Left colon (tissue), 2 donors: ENCODE measurements around the gene PLEKHD1. TPM values are rescaled to one million over a fixed set of nuclear protein-coding genes. Genes with fewer than 3 reads are reported as not detected.

Experiments
- ATAC-seq: fragments of 200-7000 bp; cut with Tn5 transposase; one replicate; pipeline ENCODE4 v1.9.1; 2020; ENCODE audit warnings: mild to moderate bottlenecking, moderate library complexity
- DNase-seq, 2 donors: peaks; one replicate each; pipeline ENCODE4 v3.0.0-alpha.2; 2020
- intact Hi-C, 2 donors: fragments of 100-400 bp; cut with DNase I in 1 of 2; cut with micrococcal nuclease in 1 of 2; formaldehyde crosslinking; loops; one replicate each; pipeline versions ENCODE4 v1.11.2 to v1.14.0; 2022; cut with DNase I, micrococcal nuclease
- total RNA-seq, 2 donors: library from RNA; stranded (reverse); fragmentation: NEBNext Ultra II Directional; extraction: Animal tissue kit (Norgen Biotek cat#: 25700); gene quantifications; one replicate each; pipeline ENCODE4 v1.2.1, GENCODE V29; 2021
- donor health status: DM: no; HTN: no; CAD: no.
- donor health status: DM: yes; HTN: yes; CAD: no.

The PLEKHD1 gene
- total RNA-seq, 2 donors from 2014 or later = 0.14 to 0.18 TPM

DNA sequence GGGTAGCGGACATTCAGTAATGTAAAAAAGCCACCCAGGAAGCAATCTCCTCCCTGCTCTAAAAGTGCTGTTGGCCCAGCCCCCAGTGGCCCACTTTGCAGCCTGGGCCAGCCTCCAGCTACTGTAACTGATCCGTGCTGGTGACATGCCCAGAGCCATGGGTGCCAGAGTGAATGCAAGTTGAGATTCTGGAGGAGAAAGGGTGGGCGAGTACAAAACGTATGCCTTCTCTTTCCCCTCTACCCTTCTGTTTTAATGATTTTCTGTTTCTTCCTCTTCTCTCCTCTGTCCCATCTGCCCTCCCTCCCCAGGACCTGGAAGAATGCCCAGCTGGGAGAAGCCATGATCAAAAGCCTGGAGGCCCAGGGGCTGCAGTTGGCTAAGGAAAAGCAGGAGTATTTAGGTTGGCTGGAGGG lies 16.9 kb downstream of the PLEKHD1 start:
- intact Hi-C loops = no loop called here
- ATAC-seq = no peak
- peak in 1 of 2 donors; percentile 9 for DNase-seq

GRCh38 chr14:69504775-69505174 lies 20.2 kb downstream of the PLEKHD1 start:
- DNase-seq (no peak), ATAC-seq (no peak)
- intact Hi-C loops = no loop called here

GRCh38 chr14:69505338-69506240 lies 21.1 kb downstream of the PLEKHD1 start:
- ATAC-seq = no peak
- no peak for DNase-seq
- intact Hi-C loops = no loop called here

DNA sequence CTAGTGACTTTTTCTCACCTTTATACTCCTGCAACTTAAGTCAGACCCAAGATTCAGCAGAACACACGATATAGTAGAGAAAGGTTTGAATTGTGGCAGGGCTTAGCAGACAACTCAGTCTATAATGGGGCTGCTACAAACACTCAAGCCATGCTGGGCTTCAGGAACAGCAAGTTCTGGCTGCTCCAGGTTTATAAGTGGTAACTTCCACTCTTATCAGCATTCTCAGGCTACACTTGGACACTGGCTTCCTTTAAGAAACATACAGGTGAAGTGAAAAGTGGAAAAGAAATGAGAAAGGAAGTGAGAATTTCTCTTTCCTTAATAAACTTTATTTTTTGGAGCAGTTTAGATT lies 21.7 kb downstream of the PLEKHD1 start:
- no peak for ATAC-seq
- DNase-seq = no peak
- intact Hi-C loops = no loop called here

GRCh38 chr14:69518289-69519101 lies 34.0 kb downstream of the PLEKHD1 start:
- intact Hi-C loops = no loop called here
- no peak for ATAC-seq
- no peak for DNase-seq

DNA sequence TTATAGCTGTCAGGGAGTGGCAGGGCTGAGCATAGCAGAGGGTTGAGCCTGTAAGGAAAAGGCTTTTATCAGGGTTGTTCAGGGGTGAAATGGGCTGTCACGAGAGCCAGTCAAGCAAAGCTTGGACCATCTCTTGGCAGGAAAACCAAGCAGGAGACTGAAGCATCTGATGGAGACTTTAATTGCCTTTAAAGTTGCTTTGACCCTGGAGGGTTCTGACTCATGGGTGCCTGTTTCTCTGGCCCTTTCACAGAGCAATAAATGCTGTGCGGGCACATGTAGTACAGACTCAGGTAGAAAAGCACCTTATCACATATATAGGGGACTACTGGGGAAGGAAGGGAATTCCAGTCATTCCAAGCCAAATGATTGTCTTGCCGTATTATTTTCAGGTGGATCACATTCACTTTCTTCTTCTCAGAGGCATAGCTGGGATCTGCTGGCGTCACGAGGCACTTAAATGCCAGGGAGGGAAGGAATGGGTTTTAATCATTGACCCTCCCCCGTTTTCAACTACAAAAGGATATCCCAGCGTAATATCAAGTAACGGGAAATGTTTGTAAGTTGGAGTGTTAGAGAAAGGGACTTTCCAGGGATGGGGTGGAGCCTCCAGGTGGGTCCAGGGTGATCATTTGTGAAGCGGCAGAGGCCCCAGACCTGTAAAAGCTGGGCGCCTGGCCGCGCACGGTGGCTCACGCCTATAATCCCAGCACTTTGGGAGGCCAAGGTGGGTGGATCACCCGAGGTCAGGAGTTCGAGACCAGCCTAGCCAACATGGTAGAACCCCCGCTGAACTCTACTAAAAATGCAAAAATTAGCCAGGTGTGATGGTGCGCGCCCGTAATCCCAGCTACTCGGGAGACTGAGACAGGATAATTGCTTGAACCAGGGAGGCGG lies 34.9 kb downstream of the PLEKHD1 start:
- DNase-seq (no peak), ATAC-seq (no peak)
- intact Hi-C loops = no loop called here

DNA sequence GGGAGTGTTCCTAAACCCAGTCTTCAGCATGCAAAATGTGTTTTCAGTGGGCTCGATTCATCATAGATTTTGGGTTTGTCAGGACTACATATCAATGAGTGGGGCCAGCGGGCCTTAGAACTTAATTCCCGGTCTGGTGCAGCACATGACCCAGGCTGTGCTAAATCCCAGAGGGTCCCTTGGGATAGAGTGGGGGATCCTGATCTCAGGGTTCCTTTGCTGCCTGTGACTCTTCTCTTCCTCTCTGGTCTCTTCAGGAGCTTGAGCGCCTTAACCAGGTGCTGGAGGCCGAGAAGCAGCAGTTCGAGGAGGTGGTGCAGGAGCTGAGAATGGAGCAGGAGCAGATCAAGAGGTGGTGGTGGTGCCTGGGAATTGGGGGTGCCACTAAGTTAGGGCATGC lies 37.5 kb downstream of the PLEKHD1 start:
- intact Hi-C loops = no loop called here
- ATAC-seq = no peak
- no peak for DNase-seq

DNA sequence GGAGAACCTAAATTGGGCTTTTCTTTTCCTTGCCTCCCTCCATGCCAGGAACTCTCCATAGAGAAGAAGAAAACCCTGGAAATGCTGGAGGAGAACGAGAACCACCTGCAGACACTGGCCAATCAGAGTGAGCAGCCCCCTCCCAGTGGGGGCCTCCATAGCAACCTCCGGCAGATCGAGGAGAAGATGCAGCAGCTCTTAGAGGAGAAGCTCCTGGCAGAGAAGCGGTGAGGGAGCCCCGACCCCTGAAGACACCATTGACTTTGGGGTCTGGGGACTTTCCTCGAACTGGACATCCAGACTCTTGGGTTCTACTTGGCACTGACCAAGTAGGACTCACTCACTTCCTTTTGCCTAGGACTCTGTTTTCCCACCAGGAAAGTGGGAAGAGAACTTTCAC lies 41.4 kb downstream of the PLEKHD1 start:
- intact Hi-C loops = no loop called here
- ATAC-seq (no peak), DNase-seq (no peak)

GRCh38 chr14:69527635-69528034 lies 43.1 kb downstream of the PLEKHD1 start:
- intact Hi-C loops = no loop called here
- ATAC-seq = no peak
- DNase-seq = no peak

DNA sequence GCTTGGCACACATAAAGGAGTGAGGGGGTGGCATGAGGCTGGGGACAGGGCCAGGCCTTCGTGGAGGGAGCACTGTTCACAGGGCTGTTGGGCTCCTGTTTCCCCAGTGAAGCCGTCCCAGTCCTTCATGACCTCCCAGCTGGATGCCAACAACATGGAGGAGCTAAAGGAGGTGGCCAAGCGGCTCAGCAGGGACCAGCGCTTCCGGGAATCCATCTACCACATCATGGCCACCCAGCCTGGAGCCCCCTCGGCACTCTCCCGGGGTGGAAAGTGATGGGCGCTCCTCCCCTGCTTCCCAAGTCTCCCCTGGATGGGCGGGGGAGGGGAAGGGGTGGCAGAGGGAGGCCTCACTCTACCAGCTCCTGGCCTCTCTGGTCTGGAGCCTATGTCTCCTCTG lies 43.6 kb downstream of the PLEKHD1 start:
- ATAC-seq (no peak), DNase-seq (no peak)
- intact Hi-C loops = no loop called here

DNA sequence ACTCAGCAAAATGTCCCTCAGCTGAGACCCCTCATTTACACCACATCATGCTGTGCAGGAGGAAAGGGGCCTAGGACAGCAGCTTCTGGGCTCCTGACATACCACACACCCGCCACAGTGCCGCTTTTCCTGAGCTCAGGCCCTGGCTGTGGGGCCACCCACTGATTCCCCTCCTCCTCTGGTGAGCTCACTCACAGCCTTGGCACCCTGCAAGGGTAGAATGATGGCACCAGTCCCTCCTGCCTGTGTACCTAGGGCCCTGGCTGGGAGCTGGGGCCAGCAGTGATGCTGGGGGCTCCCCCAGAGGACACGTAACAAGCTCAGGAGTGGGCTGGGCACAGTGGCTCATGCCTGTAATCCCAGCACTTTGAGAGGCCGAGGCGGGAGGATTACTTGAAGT lies 44.4 kb downstream of the PLEKHD1 start:
- no peak for ATAC-seq
- DNase-seq = no peak
- intact Hi-C loops = no loop called here

DNA sequence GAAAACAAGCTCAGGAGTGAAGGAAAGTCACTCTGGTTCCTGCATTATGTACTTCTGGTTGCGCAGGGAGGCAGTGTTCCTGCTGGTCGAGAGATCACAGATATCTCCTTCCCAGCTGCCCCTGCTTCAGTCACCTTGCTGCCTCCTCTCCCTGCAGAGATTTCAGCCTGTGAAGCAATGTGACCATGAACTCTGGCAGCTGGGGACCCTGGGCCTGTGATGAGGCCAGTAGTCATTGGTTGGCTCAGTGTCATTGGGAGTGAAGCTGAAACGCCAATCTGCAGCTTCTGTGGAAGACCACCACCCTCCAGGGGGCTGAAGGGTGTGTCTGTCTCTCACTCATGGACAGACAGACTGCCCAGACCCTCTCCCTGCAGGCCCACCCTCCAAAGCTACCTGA lies 45.0 kb downstream of the PLEKHD1 start:
- DNase-seq (no peak), ATAC-seq (no peak)
- intact Hi-C loops = no loop called here

DNA sequence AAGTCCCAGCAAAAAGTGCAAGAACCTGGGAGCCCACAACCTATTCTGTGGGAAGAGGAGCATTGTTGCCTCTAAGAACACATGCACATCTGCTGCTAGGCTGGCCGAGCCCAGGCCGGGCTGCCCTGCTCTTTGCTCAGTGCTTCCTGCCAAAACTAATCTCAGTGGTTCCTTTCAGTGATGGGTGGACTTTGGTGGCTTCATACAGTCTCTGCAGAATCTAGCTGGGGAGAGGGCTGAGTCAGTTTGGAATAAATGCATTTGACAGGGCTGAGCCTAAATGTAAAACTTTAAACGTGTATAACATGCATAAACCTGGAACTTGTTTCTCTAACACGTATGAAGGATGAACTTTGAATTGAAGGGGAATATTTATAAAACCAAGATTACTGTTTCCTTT lies 45.6 kb downstream of the PLEKHD1 start:
- intact Hi-C loops = no loop called here
- ATAC-seq (no peak), DNase-seq (no peak)

GRCh38 chr14:69531135-69531534 lies 46.6 kb downstream of the PLEKHD1 start:
- intact Hi-C loops = no loop called here
- no peak for DNase-seq
- ATAC-seq = no peak

DNA sequence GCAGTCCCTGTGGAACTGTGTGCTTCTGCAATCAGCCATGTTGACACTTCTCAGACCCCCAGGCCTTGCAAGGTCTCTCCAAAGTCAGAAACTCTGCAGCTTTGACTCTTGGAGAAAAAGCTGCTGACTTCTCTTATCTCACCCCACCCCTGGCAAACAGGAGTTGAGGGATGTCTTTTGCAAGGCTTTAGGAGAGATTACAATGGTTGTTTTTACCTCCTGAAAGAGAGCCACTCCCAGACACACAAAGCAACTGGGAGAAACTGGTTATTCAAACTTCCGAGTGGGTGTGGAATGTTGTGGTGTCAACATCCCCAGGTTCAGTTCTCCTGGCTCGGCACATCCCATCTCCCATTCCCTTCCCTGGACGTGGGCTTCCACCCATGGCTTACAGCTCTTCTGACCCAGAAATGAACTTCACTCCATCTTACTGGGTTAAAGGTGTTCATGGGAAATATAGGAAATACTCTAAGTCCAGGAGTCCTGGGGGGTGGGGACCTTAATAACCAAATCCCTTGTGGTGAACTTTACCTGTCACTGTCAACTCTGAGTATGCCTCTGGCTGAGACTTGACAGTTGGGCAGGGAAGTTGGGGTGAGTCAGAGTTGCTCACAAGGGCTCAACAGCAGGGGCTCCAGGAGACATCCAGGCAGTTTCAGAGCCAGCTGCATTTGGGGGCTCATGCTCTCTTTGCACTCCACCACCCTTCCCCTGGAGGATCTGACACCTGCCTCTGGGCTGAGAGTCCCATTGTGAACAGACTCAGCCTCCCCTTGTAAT lies 48.2 kb downstream of the PLEKHD1 start:
- DNase-seq (no peak), ATAC-seq (peak; percentile 85)

GRCh38 chr14:69535230-69535848 lies 50.8 kb downstream of the PLEKHD1 start:
- peak; percentile 40 for ATAC-seq
- DNase-seq = peak in 1 of 2 donors; percentile 43
- intact Hi-C loops = no loop called here

More for the DNA sequence above, 48.2 kb downstream of the PLEKHD1 start:
- intact Hi-C loops = no loop called here

DNA sequence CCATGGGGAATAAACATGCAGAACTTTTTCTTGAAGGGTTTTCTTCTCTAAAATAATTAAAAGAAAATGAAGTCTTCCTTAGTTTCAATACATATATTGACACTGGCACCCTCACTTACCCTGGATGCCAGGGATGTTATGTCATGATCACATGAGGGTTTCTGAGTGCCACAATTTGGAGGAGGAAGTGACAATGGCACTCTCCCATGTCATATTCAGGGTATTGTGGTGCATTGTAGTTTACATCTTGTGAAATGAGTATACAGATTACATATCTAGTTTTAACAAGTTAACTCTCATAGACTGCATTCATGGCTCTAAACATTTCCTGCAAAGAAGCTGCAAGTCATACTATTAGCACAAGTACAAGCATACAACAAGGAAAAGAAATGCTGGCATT lies 52.4 kb downstream of the PLEKHD1 start:
- no peak for ATAC-seq
- no peak for DNase-seq
- intact Hi-C loops = no loop called here

- intact Hi-C loops = no loop called here
- no peak for DNase-seq
- ATAC-seq = no peak
Observed at GRCh38 chr14:69537900-69538299, 53.4 kb downstream of the PLEKHD1 start.
